SU-DHL-6 (cell line): ENCODE data around the gene TMEM45B.

Experiments used
- EZH2phosphoT487 ChIP-seq: fragments of 200-600 bp; sonication (generic), shearing (Covaris generic); conservative IDR thresholded peaks from 2 replicates; pipeline ENCODE4 v1.6.1; 2018; ENCODE audit warnings: mild to moderate bottlenecking, antibody characterized with exemption, low read length, moderate library complexity, mixed read lengths
- TF ChIP-seq, protein P1 (sequence below): fragments of 200-600 bp; sonication (generic); IDR thresholded peaks from one replicate; pipeline ENCODE4 v1.5.1; 2017; ENCODE audit warnings: antibody characterized with exemption, mild to moderate bottlenecking, low read length, moderate library complexity; ENCODE audit not compliant: insufficient read depth, poor library complexity, severe bottlenecking

DNA sequence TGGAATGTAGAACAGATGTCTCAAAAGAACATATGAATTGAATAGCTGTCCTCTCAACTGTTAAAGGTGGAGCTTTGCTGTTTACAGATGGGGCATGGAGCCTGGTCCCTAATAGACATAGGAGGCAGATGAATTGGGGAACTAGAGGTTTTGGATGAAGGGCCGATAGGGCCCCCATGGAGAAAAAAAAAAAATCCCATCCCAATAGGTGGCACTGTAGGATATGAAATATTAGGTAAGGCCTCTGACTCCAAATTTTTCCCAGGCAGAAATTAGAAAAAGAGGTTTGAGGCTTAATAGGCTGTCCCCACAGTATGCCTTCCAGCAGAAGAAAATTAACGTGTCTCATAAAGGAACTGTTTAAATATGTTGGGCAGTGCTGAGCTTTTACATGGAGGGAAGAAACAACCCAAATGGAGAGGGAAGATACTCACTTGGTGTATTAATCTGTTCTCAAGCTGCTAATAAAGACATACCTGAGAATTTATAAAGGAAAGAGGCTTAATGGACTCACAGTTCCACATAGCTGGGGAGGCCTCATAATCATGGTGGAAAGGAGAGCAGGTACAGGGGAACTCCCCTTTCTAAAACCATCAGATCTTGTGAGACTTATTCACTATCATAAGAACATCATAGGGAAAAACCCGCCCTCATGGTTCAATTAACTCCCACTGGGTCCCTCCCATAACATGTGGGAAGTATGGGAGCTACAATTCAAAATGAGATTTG lies 30.1 kb upstream of the TMEM45B start:
- TF ChIP-seq, protein P1, sequence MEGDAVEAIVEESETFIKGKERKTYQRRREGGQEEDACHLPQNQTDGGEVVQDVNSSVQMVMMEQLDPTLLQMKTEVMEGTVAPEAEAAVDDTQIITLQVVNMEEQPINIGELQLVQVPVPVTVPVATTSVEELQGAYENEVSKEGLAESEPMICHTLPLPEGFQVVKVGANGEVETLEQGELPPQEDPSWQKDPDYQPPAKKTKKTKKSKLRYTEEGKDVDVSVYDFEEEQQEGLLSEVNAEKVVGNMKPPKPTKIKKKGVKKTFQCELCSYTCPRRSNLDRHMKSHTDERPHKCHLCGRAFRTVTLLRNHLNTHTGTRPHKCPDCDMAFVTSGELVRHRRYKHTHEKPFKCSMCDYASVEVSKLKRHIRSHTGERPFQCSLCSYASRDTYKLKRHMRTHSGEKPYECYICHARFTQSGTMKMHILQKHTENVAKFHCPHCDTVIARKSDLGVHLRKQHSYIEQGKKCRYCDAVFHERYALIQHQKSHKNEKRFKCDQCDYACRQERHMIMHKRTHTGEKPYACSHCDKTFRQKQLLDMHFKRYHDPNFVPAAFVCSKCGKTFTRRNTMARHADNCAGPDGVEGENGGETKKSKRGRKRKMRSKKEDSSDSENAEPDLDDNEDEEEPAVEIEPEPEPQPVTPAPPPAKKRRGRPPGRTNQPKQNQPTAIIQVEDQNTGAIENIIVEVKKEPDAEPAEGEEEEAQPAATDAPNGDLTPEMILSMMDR = no peak
- TF ChIP-seq EZH2phosphoT487 = no peak
